CD4-positive, alpha-beta T cell treated with Interleukin-6 for 4 hours (primary cell): ENCODE measurements around the gene TTC7B.

ENCODE experiments used
- DNase-seq: peaks from one replicate; pipeline ENCODE4 v3.0.0-alpha.2; 2020; ENCODE audit warnings: mixed read lengths

The TTC7B gene

DNA sequence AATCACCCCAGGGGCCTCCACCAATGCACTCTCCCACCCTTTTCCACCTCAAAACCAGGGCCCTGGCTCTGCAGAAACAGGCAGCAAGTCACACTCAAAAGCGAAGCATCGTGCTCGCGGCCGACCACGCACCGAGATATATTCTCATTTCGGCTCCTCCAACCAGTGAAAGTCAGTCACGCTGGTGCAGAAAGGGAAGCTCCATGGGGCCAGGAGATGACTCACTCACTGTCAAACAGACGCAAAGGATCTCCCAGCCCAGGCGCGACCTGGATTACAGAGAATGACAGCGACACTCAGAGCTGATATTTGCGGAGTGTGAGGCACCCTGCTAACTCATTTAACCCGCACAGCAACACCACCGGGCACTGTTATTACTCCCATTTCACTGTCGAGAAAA is 245.8 kb downstream of the TTC7B start:
- DNase-seq, result no peak

DNA sequence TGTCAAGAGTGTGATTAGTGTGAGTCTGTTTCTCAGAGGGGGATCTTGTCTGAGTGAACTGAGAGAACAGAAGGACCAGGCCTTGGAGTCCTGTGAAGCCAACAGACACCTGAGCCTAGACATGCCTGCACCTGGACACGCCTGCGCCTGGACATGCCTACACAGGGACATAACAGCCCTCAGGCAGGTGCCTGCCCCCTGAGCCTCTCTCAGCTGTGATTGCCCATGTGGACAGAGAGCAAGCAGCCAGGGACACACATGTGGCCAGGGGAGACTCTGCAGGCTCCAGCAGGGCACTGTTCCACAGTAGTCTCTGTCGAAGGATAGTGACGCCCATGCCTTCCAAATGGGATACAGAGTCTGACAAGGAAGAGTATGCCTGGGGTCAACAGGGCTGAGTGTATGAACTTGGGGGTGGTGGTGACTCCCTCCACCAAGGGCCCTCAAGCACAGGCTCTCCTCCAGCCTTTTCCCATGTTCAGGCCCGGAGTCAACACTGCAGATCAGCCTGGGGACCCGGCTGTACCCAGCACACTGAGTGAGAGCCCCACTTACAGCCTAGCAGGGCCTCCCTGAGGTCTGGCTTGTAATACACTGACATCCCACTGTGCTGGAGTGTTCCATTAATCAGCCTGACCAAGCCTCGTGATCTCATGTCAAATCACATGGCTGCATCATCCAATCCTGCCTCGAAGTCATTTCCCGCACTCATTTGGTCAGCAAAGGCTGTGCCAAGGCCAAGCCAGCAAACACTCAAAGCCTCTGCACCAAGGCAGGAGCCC is 246.4 kb downstream of the TTC7B start:
- DNase-seq, result no peak

DNA sequence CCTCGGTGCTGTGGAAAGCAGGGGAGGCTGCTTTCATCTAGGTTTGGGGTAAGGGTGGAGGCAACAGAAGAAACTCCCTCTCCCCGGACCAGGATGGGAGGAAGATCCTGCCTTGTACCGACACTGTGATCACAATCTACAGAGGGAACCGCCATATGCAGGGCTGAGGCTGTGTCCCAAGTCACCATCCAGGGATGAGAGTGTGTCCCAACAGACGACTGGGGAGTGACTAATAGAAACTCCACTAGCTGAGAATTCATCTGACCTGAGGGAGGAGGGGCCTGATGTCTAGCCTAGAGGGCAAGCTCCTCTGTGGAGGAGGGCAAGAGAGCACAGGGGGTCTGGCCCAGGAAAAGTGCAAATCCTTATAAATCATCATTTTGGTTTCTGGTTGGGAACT is 247.0 kb downstream of the TTC7B start:
- DNase-seq, result no peak

DNA sequence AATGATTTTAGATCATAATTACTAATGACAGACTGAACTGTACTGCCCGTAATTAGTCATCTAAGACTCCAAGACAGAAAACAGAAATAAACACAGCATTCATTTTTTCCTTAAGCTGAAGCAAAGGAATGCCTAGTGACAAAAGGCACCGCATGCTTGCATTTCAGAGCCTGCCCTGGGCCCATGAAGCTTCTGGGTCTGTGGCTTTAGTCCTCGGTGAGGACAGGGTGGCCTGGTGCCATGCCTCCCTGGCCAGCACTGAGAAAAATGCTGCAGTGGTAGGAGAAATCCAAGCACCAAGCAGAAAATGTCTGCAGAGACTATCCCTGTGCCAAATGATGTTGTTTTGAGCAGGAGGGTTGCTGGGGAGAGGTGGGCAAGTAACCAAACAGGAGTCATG is 247.8 kb downstream of the TTC7B start:
- no peak for DNase-seq

DNA sequence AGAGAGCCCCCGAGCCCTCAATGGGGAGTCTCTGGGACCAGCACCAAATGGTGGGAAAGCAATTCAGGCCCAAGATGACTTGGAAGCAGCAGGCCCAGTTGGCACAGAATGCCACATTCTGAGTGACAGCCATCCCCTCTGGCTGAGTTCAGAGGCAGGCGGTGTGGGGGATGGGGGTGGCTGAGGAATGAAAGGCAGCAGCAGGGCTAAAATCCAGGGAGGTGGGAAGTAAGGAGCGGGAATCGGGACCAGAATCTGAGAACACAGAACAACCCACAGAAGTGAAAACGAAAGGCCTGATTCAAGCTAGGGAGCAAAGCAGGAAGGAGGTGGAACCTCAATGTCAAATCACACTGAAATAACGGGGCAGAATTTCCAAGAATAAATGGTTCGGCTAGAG is 248.2 kb downstream of the TTC7B start:
- DNase-seq, result no peak

DNA sequence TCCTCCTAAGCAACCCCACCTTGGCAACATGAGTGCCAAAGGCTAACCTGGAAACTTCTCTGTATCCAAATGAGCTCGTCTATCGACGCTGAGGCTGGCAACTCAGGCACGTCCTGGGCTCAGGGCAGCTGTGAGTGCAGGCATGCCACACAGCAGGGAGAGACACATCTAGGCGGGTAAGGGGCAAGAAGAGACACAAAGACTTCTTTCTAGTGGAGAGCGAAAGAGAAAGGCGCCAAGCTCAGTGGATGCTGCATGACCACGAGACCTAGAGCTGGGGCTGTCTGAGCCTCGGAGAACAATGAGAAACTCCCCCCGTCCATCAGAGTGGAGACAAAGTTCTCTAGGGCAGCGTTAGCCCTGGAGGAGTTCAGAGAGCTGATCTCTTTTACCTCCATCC is 249.0 kb downstream of the TTC7B start:
- no peak for DNase-seq

DNA sequence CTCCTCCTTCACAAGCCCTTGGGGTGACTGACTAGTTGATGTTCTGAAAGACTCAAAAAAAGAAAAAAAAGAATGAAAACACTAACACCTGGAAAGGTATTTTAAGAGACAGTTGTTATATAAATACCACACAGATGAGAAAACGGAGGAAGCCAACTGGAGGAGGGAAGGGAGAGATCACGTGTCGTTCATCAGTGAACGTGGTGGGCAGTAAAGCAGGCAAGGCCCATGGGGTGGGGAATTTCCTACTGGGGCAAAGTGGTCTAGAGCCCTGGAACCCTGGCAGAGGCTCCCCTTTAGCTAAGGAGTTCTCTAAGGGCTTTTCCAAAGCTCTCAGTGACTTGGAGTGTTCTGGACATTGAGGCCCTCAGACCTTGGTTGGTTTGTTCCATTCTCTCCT is 249.7 kb downstream of the TTC7B start:
- no peak for DNase-seq

DNA sequence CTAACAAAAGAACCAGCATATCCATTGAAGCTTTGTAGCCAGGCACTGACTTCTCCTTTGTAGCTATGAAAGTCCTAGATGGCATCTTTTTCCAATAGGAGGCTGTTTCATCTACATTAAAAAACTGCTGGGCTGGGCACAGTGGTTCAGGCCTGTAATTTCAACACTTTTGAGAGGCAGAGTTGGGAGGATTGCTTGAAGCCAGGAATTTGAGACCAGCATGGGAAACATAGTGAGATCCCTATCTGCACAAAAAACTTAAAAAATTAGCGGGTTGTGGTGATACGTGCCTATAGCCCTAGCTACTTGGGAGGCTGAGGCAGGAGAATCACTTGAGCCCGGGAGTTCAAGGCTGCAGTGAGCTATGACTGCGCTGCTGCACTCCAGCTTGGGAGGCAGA is 251.7 kb downstream of the TTC7B start:
- no peak for DNase-seq

DNA sequence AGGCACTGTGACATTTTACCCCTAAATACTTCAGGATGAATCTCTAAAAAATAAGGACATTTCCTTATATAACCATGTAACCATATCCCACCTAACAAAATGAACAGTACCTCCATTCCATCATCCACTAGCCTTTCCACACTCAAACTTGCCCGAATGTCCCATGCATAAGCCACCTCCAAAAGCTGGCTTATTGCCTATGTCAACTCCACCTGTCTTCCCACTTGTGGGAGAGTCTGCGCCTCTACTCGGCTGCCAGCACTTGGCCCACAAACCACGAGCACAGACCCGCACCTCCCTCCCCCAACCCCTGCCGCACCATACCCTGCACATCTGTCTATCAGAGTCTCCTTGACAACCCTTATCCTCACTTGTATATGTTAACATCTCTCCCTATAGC is 253.6 kb downstream of the TTC7B start:
- DNase-seq, result no peak

DNA sequence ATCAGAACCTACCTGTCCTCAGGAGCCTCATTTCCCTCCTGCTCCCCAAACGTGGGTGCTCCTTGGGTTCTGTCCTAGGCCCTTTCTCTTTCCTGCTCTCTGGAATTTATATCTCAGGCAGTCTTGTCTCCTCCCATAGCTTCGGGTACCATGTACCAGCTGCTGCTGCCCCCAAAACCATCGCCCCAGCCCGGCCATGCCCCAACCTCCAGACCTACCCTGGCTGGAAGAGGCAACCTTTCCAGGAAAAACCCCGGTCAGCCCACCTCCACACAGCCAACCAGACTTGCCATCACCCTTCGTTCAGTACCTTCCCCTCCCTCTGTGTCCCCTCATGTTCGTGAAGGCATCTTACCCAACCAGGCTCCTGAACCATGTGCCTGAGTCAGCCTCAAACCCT is 254.3 kb downstream of the TTC7B start:
- DNase-seq, result no peak

DNA sequence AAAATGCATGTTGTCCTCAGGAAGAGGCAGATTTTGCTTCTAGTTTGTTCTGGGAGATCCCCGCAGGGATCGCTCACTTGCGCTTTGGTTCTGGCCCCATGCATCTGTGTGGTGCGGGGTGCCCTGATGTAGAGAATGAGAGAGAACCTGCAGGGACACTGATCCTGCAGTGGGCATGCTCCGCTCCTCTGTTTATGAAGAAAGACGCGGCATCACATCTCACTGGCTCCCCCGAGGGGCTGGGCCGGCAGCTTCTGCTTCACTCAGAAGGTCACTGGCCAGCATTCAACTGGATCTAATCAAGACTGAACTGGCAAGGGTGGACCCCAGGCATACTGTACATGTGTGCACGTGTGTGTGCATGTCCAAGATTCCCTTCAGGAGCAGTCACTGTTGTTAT is 255.2 kb downstream of the TTC7B start:
- DNase-seq, result no peak

DNA sequence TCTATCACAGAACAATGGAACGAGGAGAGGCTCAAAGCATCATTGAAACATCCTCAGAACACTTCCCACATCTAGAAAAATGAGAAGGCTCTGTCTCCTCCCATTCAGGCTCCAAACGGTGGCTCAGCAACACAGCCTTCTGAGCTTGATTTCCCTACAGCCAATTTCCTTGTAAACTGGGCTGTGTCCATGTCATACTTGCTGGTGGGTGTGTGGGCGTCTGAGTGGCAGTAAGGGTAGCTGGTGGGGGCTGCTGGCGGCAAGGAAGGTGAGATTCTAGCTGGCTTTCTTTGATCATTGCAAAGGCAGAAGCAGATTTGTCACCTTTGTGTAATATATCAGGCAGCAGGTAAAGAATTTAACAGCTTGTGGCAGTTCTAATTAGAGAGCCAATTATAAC is 255.7 kb downstream of the TTC7B start:
- no peak for DNase-seq

DNA sequence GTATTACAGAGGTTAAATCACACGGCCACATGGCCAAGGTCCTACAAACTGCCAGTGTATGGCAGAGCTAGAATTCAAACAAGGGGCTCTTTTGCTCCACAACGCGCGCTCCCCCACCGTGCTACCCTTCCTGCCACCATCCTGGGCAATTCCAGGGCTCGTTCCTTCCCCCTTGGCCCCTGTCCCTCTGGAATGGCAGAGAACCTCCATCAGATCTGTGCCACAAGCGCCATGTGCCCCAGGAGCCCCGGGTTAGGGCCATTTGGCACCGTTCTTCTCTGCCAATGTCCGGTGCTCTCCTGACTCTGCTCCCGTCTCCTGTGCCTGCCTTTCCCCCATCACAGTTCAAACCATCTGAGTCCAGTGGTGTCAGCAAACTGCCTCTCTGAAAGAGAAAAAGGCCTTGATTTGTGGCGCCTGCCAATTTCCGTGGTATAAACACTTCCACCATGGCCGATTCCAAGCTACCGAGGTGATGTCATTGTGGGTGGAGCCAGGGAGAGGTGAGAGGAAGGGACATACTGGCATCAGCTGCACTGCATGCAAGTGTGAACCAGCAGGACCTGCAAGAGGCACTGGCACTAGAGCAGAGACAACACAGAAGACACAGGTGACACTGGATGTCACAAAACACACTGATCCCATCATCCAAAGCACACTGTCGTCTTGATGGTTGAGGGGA is 256.3 kb downstream of the TTC7B start:
- no peak for DNase-seq

DNA sequence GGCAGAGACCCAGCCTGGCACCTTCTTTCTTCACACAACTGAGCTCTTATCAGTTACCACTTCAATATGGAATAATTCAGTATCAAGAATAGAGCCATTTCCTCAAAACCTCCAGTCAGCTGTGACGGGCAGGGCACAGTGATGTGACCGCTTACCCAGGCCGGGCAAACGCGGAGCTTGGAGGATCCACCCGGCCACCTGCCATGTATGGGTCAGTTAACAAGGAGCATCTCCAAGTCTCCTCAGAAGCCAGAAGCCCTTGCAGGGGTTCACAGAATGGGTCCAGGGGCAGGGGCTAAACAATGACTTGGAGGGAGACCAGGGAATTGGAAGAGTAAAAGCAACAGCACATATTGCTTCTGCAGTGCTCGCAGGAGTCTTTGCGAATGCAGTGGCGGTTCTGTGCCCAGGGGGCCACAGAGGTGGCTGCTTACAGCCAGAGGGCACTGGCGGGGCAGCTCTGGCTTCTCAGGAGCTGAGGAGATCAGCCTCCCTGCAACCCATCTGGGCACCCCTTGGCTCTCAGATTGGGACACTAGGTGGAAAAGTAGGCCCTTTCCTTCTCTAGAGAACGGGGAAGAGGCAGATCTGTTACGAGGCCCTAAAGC is 257.1 kb downstream of the TTC7B start:
- no peak for DNase-seq

DNA sequence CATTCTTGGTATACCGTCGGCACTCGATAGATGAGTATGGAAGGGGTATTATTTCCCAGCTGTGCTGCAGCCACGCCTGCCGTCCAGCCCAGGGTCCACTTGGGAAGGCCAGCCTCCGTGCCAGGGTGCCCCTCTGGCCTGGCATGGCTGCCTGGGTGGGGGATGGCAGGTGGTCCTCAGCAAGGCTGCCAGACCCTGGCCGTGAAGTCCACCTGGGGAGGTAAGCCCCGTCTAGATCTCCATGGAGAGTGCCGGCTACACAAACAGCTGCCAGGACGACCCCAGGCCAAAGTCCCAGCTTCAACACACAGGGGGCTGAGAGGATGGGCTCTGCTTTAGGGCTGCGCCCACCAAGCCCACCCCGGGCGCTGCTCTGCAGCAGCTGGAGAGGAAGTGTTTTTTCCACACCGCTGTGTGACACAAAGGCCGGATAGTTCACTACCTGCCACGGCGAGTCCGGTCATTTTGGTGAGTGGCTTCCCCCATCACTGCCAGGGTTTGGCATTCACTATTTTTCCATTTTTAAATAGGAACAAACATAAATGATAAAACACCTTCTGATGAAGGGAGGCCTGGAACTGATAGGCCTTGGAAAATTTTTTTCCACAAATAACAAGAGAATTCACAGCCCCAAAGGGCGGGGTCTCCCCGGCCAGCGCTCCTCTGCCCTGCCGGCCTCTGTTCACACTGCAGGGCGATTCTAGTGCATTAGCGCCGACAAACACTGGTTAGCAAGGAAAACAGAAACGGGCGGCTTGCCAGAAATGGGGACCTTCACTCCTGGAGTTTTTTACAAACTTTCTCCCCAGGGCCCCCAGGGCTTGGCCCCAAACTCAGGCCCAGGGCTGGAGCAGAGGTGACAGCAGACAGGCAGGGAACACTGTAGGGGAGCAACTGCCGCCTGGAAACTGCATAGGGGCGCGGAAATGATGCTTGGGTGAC is 257.9 kb downstream of the TTC7B start:
- DNase-seq, result no peak

DNA sequence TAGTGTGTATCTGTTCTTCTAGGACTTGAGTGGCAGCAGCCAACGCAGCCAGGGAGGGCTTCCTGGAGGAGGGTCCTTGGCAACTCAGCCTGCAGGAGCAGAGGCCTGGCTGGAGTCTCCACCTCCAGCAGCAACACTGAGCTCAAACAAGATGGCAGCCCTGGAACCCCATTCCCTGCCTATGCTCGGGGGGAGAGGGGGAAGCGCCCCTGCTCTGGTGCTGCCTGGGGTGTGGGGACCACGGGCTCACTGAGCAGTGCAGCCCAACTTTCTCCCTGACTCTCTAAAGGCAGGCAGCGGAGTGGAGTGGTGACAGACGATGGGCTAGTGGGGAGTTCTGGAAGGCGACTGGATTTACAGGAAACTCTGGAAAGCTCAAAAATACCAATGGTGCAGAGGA is 258.7 kb downstream of the TTC7B start:
- no peak for DNase-seq

DNA sequence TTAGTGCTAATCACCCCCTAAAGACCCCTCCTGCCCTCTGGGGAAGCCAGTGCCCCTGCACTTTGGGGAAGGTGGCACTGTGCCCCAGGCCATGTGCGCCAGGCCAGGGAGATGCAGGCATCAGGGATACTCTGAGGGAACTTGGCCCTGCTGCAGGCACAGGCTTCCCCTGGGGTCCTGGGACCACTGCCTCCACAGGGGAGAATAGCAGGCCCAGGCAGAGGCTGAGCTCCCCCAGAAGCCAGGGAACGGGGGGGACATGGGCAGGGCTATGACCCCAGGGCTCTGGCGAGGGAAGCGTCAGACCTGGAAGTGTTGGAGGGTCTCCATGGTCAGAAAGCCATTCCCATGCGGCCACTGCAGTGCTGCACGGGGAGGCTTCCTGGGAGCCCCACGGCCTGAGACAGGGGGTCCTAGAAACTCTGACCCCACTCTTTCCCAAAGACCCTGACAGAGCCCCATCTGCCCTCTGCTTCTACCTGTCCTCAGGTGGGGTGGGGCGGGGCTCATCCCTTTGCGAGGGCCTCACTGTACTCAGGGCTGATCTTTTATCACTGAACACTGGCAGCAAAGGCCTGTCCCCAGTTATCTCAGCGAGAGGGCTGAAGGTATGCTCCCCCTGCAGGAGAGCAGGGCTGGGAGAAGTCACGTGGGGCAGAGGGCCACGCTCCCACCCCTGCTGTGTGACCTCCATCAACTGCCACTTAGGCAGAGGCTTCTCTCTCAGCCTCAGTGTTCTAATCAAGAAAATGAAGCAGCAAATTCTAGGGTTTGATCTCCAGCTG is 259.4 kb downstream of the TTC7B start:
- DNase-seq, result no peak

DNA sequence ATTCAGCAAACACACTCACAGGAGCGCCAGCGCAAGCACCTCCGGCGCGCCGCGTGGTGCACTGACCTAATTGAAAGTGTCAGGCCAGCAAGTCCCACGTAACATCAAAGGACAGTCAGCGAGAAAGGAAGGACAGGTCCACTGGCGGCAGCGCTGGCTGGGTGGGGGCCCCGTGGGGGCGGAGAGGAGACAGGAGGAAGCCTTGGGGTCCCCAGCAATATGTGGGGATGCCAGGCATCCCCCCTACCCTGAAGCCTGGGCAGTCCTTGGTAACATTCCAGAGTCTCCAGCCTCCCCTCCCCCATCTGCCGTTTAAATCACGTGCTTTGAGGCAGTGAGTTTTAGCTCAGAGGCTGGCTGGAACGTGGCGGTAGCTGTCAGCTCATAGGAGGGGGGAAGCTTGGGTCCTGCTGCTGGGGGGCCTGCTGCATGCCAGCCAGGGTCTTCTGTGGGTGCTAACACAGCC is 260.2 kb downstream of the TTC7B start:
- DNase-seq, result no peak

DNA sequence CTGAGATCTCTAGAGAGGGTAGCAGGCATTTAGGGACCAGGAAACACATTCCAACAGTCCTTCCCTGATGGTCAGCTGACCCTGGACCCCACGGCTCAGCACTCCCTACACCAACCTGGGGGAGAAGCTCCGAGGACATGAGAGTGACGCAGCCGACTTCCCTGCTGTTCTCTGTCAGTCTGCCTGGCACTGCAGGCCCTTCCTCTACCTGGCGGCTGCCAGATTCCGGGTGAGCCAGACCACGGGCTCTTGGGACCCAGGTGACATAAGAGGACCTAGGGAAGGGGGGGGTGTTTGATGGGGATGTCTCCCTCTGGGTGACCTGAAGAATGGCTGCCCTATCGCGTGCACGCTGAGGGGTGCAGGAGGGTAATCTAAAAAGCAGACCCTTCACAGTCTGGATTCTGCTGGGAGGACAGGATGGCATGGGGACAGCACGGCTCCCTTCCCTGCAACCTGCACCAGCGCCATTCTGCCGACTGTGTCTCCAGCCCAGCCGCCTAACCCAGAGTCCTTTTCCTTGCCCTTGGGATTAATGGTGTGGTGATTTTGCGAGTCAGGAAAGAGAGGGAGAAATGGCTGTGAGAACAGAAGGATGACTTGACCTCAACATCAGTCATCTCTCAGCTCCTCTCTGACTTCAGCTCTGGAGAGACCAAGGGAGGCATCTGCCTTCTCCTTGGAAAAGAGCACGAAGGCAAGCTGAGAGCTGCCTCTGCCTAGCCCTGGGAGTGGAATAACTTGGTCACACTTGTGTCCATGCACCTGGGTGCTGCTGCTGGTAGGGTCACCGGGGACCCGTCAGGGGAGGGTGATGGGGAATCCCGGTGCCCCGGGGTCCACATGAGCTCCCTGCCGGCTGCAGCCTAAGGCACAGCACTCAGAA is 260.9 kb downstream of the TTC7B start:
- no peak for DNase-seq

DNA sequence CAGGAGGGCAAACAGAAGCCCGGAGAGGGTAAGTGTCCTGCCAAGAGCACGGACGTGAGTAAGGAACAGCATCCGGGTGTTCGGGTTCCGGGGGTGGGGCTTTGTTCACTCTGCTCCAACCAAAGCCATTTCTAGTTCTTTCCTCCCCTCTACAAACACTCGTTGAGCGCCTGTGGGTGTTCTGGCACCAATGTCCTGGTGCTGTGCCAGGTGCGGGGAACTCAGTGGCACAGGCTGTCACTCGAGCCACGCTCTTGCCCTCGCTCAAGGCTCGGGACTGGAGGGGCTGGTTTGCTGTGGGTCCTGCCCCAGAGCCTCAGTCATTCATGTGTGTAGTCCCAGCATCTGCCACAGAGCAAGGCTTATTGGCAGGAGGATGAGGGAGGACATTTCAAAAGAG is 261.9 kb downstream of the TTC7B start:
- no peak for DNase-seq

DNA sequence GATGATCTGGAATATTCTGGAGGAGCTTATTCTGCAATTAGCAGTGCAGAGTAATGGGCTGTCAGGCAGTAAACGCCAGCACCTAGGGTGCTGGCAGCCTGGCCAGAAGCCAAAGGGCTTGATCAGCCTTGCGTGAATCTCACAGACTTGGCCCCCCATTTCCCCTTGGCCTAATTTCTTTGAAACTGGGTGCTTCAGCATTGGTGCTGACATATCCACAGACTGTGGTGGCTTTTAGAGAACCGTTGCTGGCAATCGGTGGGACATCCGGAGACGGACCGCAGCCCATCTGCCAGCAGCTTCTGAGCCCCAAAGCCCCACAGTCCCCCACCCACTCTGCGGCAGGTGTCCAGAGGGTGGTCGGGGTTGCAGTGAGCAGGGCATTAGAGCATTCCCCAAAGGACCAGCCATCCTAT is 262.3 kb downstream of the TTC7B start:
- no peak for DNase-seq
